H1 (cell line): ENCODE data around the gene CTXN2.

ENCODE experiments used
- BRCA1 ChIP-seq: IDR thresholded peaks from 2 replicates; pipeline ENCODE4 v1.6.1; 2012; ENCODE audit warnings: low read depth, low read length, improper control_type of control experiment
- KDM5A ChIP-seq: fragments of 200-600 bp; IDR thresholded peaks from 2 replicates; pipeline ENCODE4 v1.7.1; 2012; ENCODE audit warnings: mild to moderate bottlenecking, low read length, inconsistent platforms, mixed read lengths
- NRF1 ChIP-seq: IDR thresholded peaks from 2 replicates; pipeline ENCODE4 v1.6.1; 2011; ENCODE audit warnings: mild to moderate bottlenecking, low read depth, low read length, improper control_type of control experiment
- SIRT6 ChIP-seq: IDR thresholded peaks from one replicate; pipeline ENCODE4 v1.7.1; 2012; ENCODE audit warnings: low read length, inconsistent platforms
- TBP ChIP-seq: IDR thresholded peaks from 2 replicates; pipeline ENCODE4 v1.6.1; 2011; ENCODE audit warnings: low read depth, low read length, improper control_type of control experiment
- ZNF274 ChIP-seq: IDR thresholded peaks from 2 replicates; pipeline ENCODE4 v1.7.0; 2012; ENCODE audit warnings: low read length, borderline replicate concordance; ENCODE audit errors: extremely low read depth
- TF ChIP-seq, protein P1 (sequence below), 3 experiments: IDR thresholded peaks; 1 replicate in 2 of 3; 2 replicates in 1 of 3; pipeline versions ENCODE4 v1.5.1 to v1.6.1; 2011; ENCODE audit warnings: low read length in 3 of 3, mild to moderate bottlenecking in 3 of 3, inconsistent platforms in 2 of 3, low read depth in 1 of 3, moderate library complexity in 1 of 3; ENCODE audit not compliant: insufficient read depth in 1 of 3; ENCODE audit errors: control extremely low read depth in 1 of 3

DNA sequence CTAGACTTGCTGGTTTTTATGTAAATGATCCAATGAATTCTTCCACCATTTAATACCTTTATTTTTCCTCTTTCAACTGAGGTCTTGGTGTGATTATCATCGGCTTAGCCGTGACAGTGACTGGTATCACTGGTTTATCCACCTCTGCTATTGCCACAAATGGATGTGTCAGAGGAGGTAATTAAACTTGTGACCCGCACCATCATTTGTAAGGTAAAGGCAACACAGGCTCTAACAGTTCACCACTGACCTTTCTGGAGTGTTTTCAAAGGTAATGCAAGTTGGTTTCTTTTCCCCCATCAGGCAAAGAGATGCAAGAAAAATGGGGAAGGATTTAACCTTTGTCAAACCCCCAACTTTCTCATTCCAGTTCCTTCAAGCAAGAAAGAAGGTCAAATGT is 34.3 kb downstream of the CTXN2 start:
- no peak for TF ChIP-seq KDM5A
- no peak for TF ChIP-seq SIRT6
- TF ChIP-seq, protein P1, sequence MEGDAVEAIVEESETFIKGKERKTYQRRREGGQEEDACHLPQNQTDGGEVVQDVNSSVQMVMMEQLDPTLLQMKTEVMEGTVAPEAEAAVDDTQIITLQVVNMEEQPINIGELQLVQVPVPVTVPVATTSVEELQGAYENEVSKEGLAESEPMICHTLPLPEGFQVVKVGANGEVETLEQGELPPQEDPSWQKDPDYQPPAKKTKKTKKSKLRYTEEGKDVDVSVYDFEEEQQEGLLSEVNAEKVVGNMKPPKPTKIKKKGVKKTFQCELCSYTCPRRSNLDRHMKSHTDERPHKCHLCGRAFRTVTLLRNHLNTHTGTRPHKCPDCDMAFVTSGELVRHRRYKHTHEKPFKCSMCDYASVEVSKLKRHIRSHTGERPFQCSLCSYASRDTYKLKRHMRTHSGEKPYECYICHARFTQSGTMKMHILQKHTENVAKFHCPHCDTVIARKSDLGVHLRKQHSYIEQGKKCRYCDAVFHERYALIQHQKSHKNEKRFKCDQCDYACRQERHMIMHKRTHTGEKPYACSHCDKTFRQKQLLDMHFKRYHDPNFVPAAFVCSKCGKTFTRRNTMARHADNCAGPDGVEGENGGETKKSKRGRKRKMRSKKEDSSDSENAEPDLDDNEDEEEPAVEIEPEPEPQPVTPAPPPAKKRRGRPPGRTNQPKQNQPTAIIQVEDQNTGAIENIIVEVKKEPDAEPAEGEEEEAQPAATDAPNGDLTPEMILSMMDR (IDR thresholded peaks at IDR 0.05; ENCODE audit: control extremely low read depth in 1 of 3, insufficient read depth in 1 of 3, low read depth in 1 of 3, low read length in 3 of 3), result no peak
- no peak for TF ChIP-seq TBP
- no peak for TF ChIP-seq ZNF274
- TF ChIP-seq BRCA1, result no peak
- no peak for TF ChIP-seq NRF1
